HEK293T (cell line): ENCODE data around the gene EBF3.

Experiments used
- BHLHE40 ChIP-seq: fragments of 450-650 bp; IDR thresholded peaks from 2 replicates; pipeline ENCODE4 v1.6.1; 2016; ENCODE audit warnings: mild to moderate bottlenecking, moderate library complexity, borderline replicate concordance
- ELF4 ChIP-seq: fragments of 450-650 bp; IDR thresholded peaks from 2 replicates; pipeline ENCODE4 v1.6.1; 2017; ENCODE audit warnings: antibody characterized with exemption
- HDGF ChIP-seq: fragments of 450-650 bp; IDR thresholded peaks from 2 replicates; pipeline ENCODE4 v1.6.1; 2017; ENCODE audit warnings: antibody characterized with exemption, borderline replicate concordance
- SUZ12 ChIP-seq: fragments of 450-650 bp; IDR thresholded peaks from 2 replicates; pipeline ENCODE4 v1.6.1; 2016; ENCODE audit warnings: mild to moderate bottlenecking
- TARDBP ChIP-seq: fragments of 450-650 bp; IDR thresholded peaks from 2 replicates; pipeline ENCODE4 v1.6.1; 2016

DNA sequence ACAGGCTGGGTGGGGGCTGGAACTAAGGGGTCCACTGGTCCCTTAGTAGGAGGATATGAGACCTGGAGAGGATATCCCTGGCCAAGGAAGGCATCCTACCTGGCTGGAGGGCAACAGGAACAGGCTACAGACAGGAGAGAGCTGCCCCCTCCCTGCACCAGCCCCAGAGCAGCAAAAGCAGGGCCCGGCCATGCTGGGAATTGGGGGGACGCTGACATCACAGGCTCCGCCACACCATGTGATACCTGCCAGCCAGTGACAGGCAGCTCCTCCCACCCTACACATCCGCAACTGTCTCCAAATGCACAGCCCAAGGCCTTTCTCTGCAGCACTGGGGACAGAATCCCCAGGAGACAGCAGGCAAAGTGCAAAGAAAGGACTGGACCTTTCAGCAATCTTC is 100.0 kb downstream of the EBF3 start:
- no peak for TF ChIP-seq HDGF
- no peak for TF ChIP-seq TARDBP
- no peak for TF ChIP-seq BHLHE40
- TF ChIP-seq SUZ12 = no peak
- no peak for TF ChIP-seq ELF4
